Measurements from ENCODE around the gene ACOT7. TPM values are rescaled to one million over a fixed set of nuclear protein-coding genes. Genes with fewer than 3 reads are reported as not detected.

The ACOT7 gene
- total and polyA plus RNA-seq, 2 experiments from 2014 or later: 167 to 169 TPM

DNA sequence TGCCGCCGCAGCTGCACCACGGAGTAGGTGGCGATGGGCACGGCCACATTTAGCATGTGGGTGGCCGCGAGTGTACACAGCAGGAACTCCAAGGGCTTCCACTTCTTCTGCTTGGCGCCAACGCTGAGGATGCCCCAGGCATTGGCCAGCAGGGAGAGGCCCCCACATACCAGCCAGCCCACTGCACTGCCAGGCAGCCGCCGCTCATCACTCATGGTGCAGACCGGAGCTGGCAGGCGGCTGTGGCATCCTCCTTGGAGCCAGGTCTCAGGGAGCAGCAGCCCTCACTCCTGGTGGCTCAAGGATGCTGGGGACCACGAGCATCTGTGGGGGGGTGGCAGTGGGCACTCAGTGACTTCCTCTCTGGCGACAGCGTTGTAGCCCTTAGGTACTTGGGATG lies 138.9 kb downstream of the ACOT7 start:
- H3K9me3 Mint-ChIP-seq: no peaks in the 10 kb centered on the region; the same call in 2 of the 3 replicates
- no peak overlapping the region for H3K27ac ChIP-seq (ENCODE audit: low read depth)
- H3K27ac Mint-ChIP-seq: no peak overlapping the region
- H3K4me1 Mint-ChIP-seq: peaks cover 5% of the 10 kb centered on the region; the same call in 1 of the 3 replicates
- H2AFZ ChIP-seq: no peak overlapping the region
- no peaks in the 10 kb centered on the region for H3K4me1 ChIP-seq (ENCODE audit: insufficient read depth)
- no peaks in the 10 kb centered on the region for H3K9me2 ChIP-seq (ENCODE audit: insufficient read depth)
- TF ChIP-seq, protein P1, sequence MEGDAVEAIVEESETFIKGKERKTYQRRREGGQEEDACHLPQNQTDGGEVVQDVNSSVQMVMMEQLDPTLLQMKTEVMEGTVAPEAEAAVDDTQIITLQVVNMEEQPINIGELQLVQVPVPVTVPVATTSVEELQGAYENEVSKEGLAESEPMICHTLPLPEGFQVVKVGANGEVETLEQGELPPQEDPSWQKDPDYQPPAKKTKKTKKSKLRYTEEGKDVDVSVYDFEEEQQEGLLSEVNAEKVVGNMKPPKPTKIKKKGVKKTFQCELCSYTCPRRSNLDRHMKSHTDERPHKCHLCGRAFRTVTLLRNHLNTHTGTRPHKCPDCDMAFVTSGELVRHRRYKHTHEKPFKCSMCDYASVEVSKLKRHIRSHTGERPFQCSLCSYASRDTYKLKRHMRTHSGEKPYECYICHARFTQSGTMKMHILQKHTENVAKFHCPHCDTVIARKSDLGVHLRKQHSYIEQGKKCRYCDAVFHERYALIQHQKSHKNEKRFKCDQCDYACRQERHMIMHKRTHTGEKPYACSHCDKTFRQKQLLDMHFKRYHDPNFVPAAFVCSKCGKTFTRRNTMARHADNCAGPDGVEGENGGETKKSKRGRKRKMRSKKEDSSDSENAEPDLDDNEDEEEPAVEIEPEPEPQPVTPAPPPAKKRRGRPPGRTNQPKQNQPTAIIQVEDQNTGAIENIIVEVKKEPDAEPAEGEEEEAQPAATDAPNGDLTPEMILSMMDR (conservative IDR thresholded peaks at IDR 0.05; ENCODE audit: low read depth in 2 of 2): no peak
- TF ChIP-seq, protein P2, sequence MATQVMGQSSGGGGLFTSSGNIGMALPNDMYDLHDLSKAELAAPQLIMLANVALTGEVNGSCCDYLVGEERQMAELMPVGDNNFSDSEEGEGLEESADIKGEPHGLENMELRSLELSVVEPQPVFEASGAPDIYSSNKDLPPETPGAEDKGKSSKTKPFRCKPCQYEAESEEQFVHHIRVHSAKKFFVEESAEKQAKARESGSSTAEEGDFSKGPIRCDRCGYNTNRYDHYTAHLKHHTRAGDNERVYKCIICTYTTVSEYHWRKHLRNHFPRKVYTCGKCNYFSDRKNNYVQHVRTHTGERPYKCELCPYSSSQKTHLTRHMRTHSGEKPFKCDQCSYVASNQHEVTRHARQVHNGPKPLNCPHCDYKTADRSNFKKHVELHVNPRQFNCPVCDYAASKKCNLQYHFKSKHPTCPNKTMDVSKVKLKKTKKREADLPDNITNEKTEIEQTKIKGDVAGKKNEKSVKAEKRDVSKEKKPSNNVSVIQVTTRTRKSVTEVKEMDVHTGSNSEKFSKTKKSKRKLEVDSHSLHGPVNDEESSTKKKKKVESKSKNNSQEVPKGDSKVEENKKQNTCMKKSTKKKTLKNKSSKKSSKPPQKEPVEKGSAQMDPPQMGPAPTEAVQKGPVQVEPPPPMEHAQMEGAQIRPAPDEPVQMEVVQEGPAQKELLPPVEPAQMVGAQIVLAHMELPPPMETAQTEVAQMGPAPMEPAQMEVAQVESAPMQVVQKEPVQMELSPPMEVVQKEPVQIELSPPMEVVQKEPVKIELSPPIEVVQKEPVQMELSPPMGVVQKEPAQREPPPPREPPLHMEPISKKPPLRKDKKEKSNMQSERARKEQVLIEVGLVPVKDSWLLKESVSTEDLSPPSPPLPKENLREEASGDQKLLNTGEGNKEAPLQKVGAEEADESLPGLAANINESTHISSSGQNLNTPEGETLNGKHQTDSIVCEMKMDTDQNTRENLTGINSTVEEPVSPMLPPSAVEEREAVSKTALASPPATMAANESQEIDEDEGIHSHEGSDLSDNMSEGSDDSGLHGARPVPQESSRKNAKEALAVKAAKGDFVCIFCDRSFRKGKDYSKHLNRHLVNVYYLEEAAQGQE (IDR thresholded peaks at IDR 0.05; ENCODE audit: unreplicated experiment): no peak
- no peak for TF ChIP-seq JUNB (IDR thresholded peaks at IDR 0.05; ENCODE audit: unreplicated experiment)
- TF ChIP-seq STAT1 (IDR thresholded peaks at IDR 0.05; ENCODE audit: unreplicated experiment): no peak
- no peak for TF ChIP-seq EZH2 (IDR thresholded peaks at IDR 0.05; ENCODE audit: low read depth, unreplicated experiment)
- no peak for TF ChIP-seq CREB1 (CRISPR knock-in tag; IDR thresholded peaks at IDR 0.05; ENCODE audit: low read depth)
- no peak for TF ChIP-seq ZNF331 (CRISPR knock-in tag; IDR thresholded peaks at IDR 0.05; ENCODE audit: low read depth)
- TF ChIP-seq, protein P3, sequence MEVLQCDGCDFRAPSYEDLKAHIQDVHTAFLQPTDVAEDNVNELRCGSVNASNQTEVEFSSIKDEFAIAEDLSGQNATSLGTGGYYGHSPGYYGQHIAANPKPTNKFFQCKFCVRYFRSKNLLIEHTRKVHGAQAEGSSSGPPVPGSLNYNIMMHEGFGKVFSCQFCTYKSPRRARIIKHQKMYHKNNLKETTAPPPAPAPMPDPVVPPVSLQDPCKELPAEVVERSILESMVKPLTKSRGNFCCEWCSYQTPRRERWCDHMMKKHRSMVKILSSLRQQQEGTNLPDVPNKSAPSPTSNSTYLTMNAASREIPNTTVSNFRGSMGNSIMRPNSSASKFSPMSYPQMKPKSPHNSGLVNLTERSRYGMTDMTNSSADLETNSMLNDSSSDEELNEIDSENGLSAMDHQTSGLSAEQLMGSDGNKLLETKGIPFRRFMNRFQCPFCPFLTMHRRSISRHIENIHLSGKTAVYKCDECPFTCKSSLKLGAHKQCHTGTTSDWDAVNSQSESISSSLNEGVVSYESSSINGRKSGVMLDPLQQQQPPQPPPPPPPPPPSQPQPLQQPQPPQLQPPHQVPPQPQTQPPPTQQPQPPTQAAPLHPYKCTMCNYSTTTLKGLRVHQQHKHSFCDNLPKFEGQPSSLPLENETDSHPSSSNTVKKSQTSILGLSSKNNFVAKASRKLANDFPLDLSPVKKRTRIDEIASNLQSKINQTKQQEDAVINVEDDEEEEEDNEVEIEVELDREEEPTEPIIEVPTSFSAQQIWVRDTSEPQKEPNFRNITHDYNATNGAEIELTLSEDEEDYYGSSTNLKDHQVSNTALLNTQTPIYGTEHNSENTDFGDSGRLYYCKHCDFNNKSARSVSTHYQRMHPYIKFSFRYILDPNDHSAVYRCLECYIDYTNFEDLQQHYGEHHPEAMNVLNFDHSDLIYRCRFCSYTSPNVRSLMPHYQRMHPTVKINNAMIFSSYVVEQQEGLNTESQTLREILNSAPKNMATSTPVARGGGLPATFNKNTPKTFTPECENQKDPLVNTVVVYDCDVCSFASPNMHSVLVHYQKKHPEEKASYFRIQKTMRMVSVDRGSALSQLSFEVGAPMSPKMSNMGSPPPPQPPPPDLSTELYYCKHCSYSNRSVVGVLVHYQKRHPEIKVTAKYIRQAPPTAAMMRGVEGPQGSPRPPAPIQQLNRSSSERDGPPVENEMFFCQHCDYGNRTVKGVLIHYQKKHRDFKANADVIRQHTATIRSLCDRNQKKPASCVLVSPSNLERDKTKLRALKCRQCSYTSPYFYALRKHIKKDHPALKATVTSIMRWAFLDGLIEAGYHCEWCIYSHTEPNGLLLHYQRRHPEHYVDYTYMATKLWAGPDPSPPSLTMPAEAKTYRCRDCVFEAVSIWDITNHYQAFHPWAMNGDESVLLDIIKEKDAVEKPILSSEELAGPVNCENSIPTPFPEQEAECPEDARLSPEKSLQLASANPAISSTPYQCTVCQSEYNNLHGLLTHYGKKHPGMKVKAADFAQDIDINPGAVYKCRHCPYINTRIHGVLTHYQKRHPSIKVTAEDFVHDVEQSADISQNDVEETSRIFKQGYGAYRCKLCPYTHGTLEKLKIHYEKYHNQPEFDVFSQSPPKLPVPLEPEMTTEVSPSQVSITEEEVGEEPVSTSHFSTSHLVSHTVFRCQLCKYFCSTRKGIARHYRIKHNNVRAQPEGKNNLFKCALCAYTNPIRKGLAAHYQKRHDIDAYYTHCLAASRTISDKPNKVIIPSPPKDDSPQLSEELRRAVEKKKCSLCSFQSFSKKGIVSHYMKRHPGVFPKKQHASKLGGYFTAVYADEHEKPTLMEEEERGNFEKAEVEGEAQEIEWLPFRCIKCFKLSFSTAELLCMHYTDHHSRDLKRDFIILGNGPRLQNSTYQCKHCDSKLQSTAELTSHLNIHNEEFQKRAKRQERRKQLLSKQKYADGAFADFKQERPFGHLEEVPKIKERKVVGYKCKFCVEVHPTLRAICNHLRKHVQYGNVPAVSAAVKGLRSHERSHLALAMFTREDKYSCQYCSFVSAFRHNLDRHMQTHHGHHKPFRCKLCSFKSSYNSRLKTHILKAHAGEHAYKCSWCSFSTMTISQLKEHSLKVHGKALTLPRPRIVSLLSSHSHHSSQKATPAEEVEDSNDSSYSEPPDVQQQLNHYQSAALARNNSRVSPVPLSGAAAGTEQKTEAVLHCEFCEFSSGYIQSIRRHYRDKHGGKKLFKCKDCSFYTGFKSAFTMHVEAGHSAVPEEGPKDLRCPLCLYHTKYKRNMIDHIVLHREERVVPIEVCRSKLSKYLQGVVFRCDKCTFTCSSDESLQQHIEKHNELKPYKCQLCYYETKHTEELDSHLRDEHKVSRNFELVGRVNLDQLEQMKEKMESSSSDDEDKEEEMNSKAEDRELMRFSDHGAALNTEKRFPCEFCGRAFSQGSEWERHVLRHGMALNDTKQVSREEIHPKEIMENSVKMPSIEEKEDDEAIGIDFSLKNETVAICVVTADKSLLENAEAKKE (CRISPR knock-in tag; IDR thresholded peaks at IDR 0.05): no peak
- no peak for TF ChIP-seq EZH2phosphoT487 (IDR thresholded peaks at IDR 0.05; ENCODE audit: unreplicated experiment)
- TF ChIP-seq ZNF114 (CRISPR knock-in tag; IDR thresholded peaks at IDR 0.05): no peak
- no peak for TF ChIP-seq NANOG (IDR thresholded peaks at IDR 0.05; ENCODE audit: borderline replicate concordance)
- TF ChIP-seq, protein P4, sequence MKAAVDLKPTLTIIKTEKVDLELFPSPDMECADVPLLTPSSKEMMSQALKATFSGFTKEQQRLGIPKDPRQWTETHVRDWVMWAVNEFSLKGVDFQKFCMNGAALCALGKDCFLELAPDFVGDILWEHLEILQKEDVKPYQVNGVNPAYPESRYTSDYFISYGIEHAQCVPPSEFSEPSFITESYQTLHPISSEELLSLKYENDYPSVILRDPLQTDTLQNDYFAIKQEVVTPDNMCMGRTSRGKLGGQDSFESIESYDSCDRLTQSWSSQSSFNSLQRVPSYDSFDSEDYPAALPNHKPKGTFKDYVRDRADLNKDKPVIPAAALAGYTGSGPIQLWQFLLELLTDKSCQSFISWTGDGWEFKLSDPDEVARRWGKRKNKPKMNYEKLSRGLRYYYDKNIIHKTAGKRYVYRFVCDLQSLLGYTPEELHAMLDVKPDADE (IDR thresholded peaks at IDR 0.05): no peak
- TF ChIP-seq POLR2AphosphoS5 (IDR thresholded peaks at IDR 0.05; ENCODE audit: low read depth): no peak
- DNase-seq (ENCODE audit: low spot score) (no peak), ATAC-seq (no peak)
- no peaks in the 10 kb centered on the region; the same call in 1 of the 2 replicates for H4K20me1 ChIP-seq (replicated peaks; ENCODE audit: insufficient read depth)
- H3K4me3 ChIP-seq: no peak overlapping the region
- H3K27me3 Mint-ChIP-seq (ENCODE audit: insufficient read depth, low read depth, poor library complexity): peaks cover 38% of the 10 kb centered on the region
- H3K4me3 Mint-ChIP-seq: no peak overlapping the region
- H3K36me3 ChIP-seq (ENCODE audit: insufficient read depth): no peaks in the 10 kb centered on the region
- no peaks in the 10 kb centered on the region for H3K79me2 ChIP-seq (replicated peaks; ENCODE audit: insufficient read depth)
- H3F3A ChIP-seq (replicated peaks; ENCODE audit: low read depth): 0 out of 2 replicates have a peak, but pooled peaks cover 8% of the 10 kb centered on the region
- no peaks in the 10 kb centered on the region; the same call in 2 of the 3 replicates for H3K36me3 Mint-ChIP-seq (ENCODE audit: low read depth)
- H3K27me3 ChIP-seq (ENCODE audit: insufficient read depth): peaks cover 32% of the 10 kb centered on the region
- no peak overlapping the region for H3K4me2 ChIP-seq

All from GM23338 (cell line).